Caco-2 (cell line): ENCODE results near the gene FBXO30. TPM values are rescaled to one million over a fixed set of nuclear protein-coding genes. Genes with fewer than 3 reads are reported as not detected.

Experiments
- BruUV-seq: library from RNA; stranded (reverse); fragments of 400-500 nt; replicated peaks from 2 replicates; lab custom pipeline; 2021; lab: Mats Ljungman, UMichigan
- CTCF ChIA-PET: fragments of 300-600 bp; sonication (Branson Sonifier 250); formaldehyde crosslinking; loops from one replicate; lab custom pipeline; 2022; ENCODE audit warnings: antibody characterized with exemption; lab: Charles Lee
- POLR2A ChIA-PET: fragments of 300-600 bp; sonication (Branson Sonifier 250); formaldehyde crosslinking; loops from one replicate; lab custom pipeline; 2022; ENCODE audit warnings: antibody characterized with exemption; lab: Charles Lee
- DNase-seq, 2 experiments: peaks; one replicate each; pipeline versions ENCODE4 v3.0.0 to v3.0.0-alpha.2; 2020 to 2022
- H3K27me3 ChIP-seq: replicated peaks from 2 replicates; pipeline ENCODE4 v1.6.0; 2011; ENCODE audit warnings: low read length; ENCODE audit not compliant: control insufficient read depth, insufficient read depth
- H3K36me3 ChIP-seq: 2 replicates; pipeline ENCODE4 v1.5.1; 2011; ENCODE audit warnings: low read length; ENCODE audit not compliant: control insufficient read depth, insufficient read depth
- H3K4me1 ChIP-seq: fragments of 250-450 bp; sonication (Bioruptor Pico); 2 replicates; pipeline ENCODE4 v1.5.1; 2020; ENCODE audit warnings: mild to moderate bottlenecking
- H3K4me3 ChIP-seq: 2 replicates; pipeline ENCODE4 v1.5.1; 2011; ENCODE audit warnings: low read depth, mild to moderate bottlenecking, control low read depth, low read length
- H3K9me3 ChIP-seq: fragments of 250-450 bp; sonication (Bioruptor Pico); 2 replicates; pipeline ENCODE4 v1.5.1; 2020; ENCODE audit warnings: mild to moderate bottlenecking, moderate library complexity
- H3K27ac Mint-ChIP-seq: one replicate; pipeline ENCODE4 v1.8.0; 2022; ENCODE audit warnings: mixed read lengths; ENCODE audit not compliant: unreplicated experiment
- H3K27me3 Mint-ChIP-seq: one replicate; pipeline ENCODE4 v1.8.0; 2022; ENCODE audit warnings: mixed read lengths; ENCODE audit not compliant: insufficient read depth, unreplicated experiment
- H3K36me3 Mint-ChIP-seq: one replicate; pipeline ENCODE4 v1.8.0; 2022; ENCODE audit warnings: mild to moderate bottlenecking, mixed read lengths; ENCODE audit not compliant: insufficient read depth, unreplicated experiment
- H3K4me1 Mint-ChIP-seq: one replicate; pipeline ENCODE4 v1.8.0; 2022; ENCODE audit warnings: low read depth, mixed read lengths; ENCODE audit not compliant: unreplicated experiment
- H3K4me3 Mint-ChIP-seq: one replicate; pipeline ENCODE4 v1.8.0; 2022; ENCODE audit warnings: mild to moderate bottlenecking, moderate library complexity, mixed read lengths; ENCODE audit not compliant: unreplicated experiment
- H3K9me3 Mint-ChIP-seq: one replicate; pipeline ENCODE4 v1.8.0; 2022; ENCODE audit warnings: mixed read lengths; ENCODE audit not compliant: unreplicated experiment
- CTCF ChIP-seq, 2 experiments: fragments of 200-600 bp in 1 of 2; IDR thresholded peaks; 1 replicate in 1 of 2; 2 replicates in 1 of 2; pipeline versions ENCODE4 v1.5.1 to v1.8.0; 2011 to 2022; ENCODE audit warnings: antibody characterized with exemption in 1 of 2, control low read depth in 1 of 2, inconsistent platforms in 1 of 2, low read depth in 1 of 2, low read length in 1 of 2, mild to moderate bottlenecking in 1 of 2, moderate library complexity in 1 of 2; ENCODE audit not compliant: insufficient read depth in 1 of 2, severe bottlenecking in 1 of 2, unreplicated experiment in 1 of 2
- intact Hi-C: fragments of 100-400 bp; cut with micrococcal nuclease; formaldehyde crosslinking; loops from one replicate; pipeline ENCODE4 v1.10.0; 2022; ENCODE audit not compliant: unreplicated experiment
- total RNA-seq: library from RNA; stranded (reverse); gene quantifications from 2 replicates; pipeline ENCODE4 v1.2.3, GENCODE V29; 2022

FBXO30 gene
- total RNA-seq, 1 experiment from 2014 or later, result 17.1 TPM

- H3K9me3 Mint-ChIP-seq, result no peaks in the 10 kb centered on the region
- H3K4me3 Mint-ChIP-seq, result no peak overlapping the region
- no peak overlapping the region for H3K27ac Mint-ChIP-seq
- no peaks in the 10 kb centered on the region for H3K9me3 ChIP-seq
- no peaks in the 10 kb centered on the region for H3K4me1 ChIP-seq
- H3K36me3 ChIP-seq, result no peaks in the 10 kb centered on the region
- no peaks in the 10 kb centered on the region for H3K27me3 Mint-ChIP-seq
- ChIA-PET CTCF (no interaction called here), POLR2A (no interaction called here)
- no peak for TF ChIP-seq CTCF (IDR thresholded peaks at IDR 0.05; ENCODE audit: insufficient read depth in 1 of 2, low read depth in 1 of 2, low read length in 1 of 2, severe bottlenecking in 1 of 2, unreplicated experiment in 1 of 2)
- DNase-seq, result no peak
- peaks cover 12% of the 10 kb centered on the region for H3K4me1 Mint-ChIP-seq
- peaks cover 68% of the 10 kb centered on the region for H3K36me3 Mint-ChIP-seq
- no peaks in the 10 kb centered on the region for H3K27me3 ChIP-seq
- no TSS peak for BruUV-seq
- H3K4me3 ChIP-seq, result no peak overlapping the region
- intact Hi-C loops, result no loop called here
These were observed 13.6 kb downstream of the FBXO30 start for GRCh38 chr6:145801021-145801420.

DNA sequence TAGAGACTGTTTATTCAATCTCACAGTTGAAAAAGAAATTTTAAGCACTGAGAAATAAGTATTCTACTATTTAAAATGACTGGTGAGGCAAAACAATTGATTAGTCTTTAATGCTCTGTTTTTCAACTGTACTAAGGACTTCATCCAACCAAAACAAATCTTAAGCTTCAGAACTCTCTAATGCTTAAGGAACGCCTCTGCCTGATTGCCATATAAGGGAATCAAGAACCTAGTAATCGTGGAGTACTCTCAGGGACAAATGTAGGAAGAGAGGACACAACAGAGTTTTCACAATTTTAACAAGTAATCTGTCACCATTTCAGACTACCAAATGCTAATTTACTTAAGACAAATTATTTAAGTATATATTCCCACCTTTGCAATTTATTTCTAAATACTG is 16.1 kb downstream of the FBXO30 start:
- no peaks in the 10 kb centered on the region for H3K27me3 Mint-ChIP-seq
- no peak for TF ChIP-seq CTCF (IDR thresholded peaks at IDR 0.05; ENCODE audit: insufficient read depth in 1 of 2, low read depth in 1 of 2, low read length in 1 of 2, severe bottlenecking in 1 of 2, unreplicated experiment in 1 of 2)
- POLR2A ChIA-PET, result no interaction called here
- H3K4me3 Mint-ChIP-seq, result no peak overlapping the region
- intact Hi-C loops, result no loop called here
- H3K36me3 ChIP-seq, result no peaks in the 10 kb centered on the region
- H3K27me3 ChIP-seq, result no peaks in the 10 kb centered on the region
- peaks cover 12% of the 10 kb centered on the region for H3K4me1 Mint-ChIP-seq
- peaks cover 43% of the 10 kb centered on the region for H3K36me3 Mint-ChIP-seq
- H3K9me3 ChIP-seq, result no peaks in the 10 kb centered on the region
- CTCF ChIA-PET, result no interaction called here
- no TSS peak for BruUV-seq
- no peaks in the 10 kb centered on the region for H3K9me3 Mint-ChIP-seq
- no peaks in the 10 kb centered on the region for H3K4me1 ChIP-seq
- no peak overlapping the region for H3K4me3 ChIP-seq
- no peak overlapping the region for H3K27ac Mint-ChIP-seq
- no peak for DNase-seq

DNA sequence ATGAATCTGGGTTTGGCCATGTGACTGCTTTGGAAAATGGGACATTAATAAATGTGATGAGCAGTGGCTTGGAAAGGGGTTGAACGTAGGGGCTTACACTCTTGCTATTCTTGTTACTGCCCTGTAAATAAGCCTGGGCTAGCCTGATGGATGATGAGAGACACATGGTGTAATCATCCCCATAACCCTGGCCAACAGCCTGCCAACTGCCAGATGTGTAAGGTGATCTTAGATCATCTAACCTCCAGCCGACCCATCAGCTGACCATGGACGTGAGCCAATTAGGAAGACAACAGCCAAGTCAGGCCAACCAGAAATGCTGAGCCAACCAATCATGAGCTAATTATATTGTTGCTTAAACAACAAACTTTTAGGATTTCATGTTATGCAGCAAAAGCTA is 25.2 kb downstream of the FBXO30 start:
- Histone ChIP-seq H3K4me3 (no peak overlapping the region), H3K36me3 (no peaks in the 10 kb centered on the region; the same call in none of the 2 replicates), H3K9me3 (peaks cover 22% of the 10 kb centered on the region), H3K27me3 (no peaks in the 10 kb centered on the region), H3K4me1 (0 out of 2 replicates have a peak, but pooled peaks cover 4% of the 10 kb centered on the region)
- ChIA-PET POLR2A (no interaction called here), CTCF (interaction anchor here (0.5 kb wide), 1 partner anchor 374 kb away, joined by 3 read pairs; no protein-coding TSS in a partner anchor)
- DNase-seq, result no peak
- Mint-ChIP-seq H3K9me3 (peaks cover 24% of the 10 kb centered on the region), H3K4me1 (no peaks in the 10 kb centered on the region), H3K4me3 (no peak overlapping the region), H3K27ac (no peak overlapping the region), H3K36me3 (peaks cover 35% of the 10 kb centered on the region), H3K27me3 (no peaks in the 10 kb centered on the region)
- no peak for TF ChIP-seq CTCF (IDR thresholded peaks at IDR 0.05; ENCODE audit: insufficient read depth in 1 of 2, low read depth in 1 of 2, low read length in 1 of 2, severe bottlenecking in 1 of 2, unreplicated experiment in 1 of 2)
- intact Hi-C loops, result no loop called here
- no TSS peak for BruUV-seq
